PC-9 (cell line): ENCODE results near the gene IL5.

Experiments used
- EZH2 ChIP-seq: fragments of 200-600 bp; sonication (generic); IDR thresholded peaks from 2 replicates; pipeline ENCODE4 v1.8.0; 2017; ENCODE audit warnings: antibody characterized with exemption, low read depth
- TF ChIP-seq, protein P1 (sequence below): fragments of 200-600 bp; sonication (generic); conservative IDR thresholded peaks from 2 replicates; pipeline ENCODE4 v1.6.1; 2017; ENCODE audit warnings: mixed run types, antibody characterized with exemption, mild to moderate bottlenecking, moderate library complexity

DNA sequence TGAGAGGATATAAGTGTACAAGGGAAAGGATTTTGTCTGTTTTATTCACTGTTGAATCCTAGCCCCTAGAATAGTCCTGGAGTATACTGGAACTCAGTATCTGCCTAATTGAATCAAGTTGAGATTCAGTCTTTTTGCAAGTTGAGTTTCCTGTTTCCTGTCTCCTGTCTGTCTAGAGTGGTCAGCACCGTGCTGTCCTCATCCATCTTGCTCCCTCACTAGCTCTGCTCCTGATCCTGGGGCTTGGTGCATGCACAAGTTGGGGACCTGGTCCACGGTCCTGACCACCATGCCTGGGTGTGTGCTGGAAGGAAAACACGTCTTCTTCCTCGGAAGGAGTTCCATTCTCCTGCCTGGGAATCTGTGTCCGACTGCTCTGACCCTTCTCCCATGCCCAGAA is 3.2 kb downstream of the IL5 start:
- TF ChIP-seq, protein P1, sequence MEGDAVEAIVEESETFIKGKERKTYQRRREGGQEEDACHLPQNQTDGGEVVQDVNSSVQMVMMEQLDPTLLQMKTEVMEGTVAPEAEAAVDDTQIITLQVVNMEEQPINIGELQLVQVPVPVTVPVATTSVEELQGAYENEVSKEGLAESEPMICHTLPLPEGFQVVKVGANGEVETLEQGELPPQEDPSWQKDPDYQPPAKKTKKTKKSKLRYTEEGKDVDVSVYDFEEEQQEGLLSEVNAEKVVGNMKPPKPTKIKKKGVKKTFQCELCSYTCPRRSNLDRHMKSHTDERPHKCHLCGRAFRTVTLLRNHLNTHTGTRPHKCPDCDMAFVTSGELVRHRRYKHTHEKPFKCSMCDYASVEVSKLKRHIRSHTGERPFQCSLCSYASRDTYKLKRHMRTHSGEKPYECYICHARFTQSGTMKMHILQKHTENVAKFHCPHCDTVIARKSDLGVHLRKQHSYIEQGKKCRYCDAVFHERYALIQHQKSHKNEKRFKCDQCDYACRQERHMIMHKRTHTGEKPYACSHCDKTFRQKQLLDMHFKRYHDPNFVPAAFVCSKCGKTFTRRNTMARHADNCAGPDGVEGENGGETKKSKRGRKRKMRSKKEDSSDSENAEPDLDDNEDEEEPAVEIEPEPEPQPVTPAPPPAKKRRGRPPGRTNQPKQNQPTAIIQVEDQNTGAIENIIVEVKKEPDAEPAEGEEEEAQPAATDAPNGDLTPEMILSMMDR: no peak
- TF ChIP-seq EZH2: no peak
